GM12873 (cell line): ENCODE results near the gene TRIM44.

ENCODE experiments used
- CTCF ChIP-seq: IDR thresholded peaks from 2 replicates; pipeline ENCODE4 v1.5.1; 2012; ENCODE audit warnings: low read depth, mild to moderate bottlenecking, moderate library complexity, low read length, control low read depth; ENCODE audit not compliant: insufficient read depth; ENCODE audit errors: missing control alignments

TRIM44 gene

GRCh38 chr11:35688023-35688422 lies 25.4 kb downstream of the TRIM44 start:
- no peak for TF ChIP-seq CTCF

GRCh38 chr11:35689081-35689996 lies 26.8 kb downstream of the TRIM44 start:
- TF ChIP-seq CTCF: no peak

- no peak for TF ChIP-seq CTCF
These were observed 39.6 kb downstream of the TRIM44 start for GRCh38 chr11:35702126-35702525.

GRCh38 chr11:35709376-35709775 lies 46.8 kb downstream of the TRIM44 start:
- no peak for TF ChIP-seq CTCF

GRCh38 chr11:35711173-35711910 lies 48.8 kb downstream of the TRIM44 start:
- no peak for TF ChIP-seq CTCF

- no peak for TF ChIP-seq CTCF
These were observed 49.3 kb downstream of the TRIM44 start for GRCh38 chr11:35711924-35712323.

GRCh38 chr11:35712533-35712932 lies 50.0 kb downstream of the TRIM44 start:
- TF ChIP-seq CTCF: no peak
